HCT116 (cell line): Measurements from ENCODE around the gene ARHGAP28. TPM values are rescaled to one million over a fixed set of nuclear protein-coding genes. Genes with fewer than 3 reads are reported as not detected.

Experiments
- ATAC-seq: fragments of 200-7000 bp; cut with Tn5 transposase; 2 replicates; pipeline ENCODE4 v1.9.1; 2020; ENCODE audit warnings: mild to moderate bottlenecking, moderate library complexity
- BruUV-seq: library from RNA; stranded (reverse); fragments of 400-500 nt; replicated peaks from 2 replicates; lab custom pipeline; 2021; lab: Mats Ljungman, UMichigan
- CTCF ChIA-PET: fragments of 300-600 bp; sonication (Branson Sonifier 250); formaldehyde crosslinking; loops from one replicate; lab custom pipeline; 2021; ENCODE audit warnings: antibody characterized with exemption; lab: Charles Lee
- POLR2A ChIA-PET: fragments of 300-600, 350-600 bp; sonication (Branson Sonifier 250); formaldehyde crosslinking; loops from one replicate; lab custom pipeline; 2021; ENCODE audit warnings: antibody characterized with exemption; lab: Charles Lee
- RAD21 ChIA-PET, 2 experiments: fragments of 300-600 bp; sonication (Branson Sonifier 250); formaldehyde crosslinking; loops; one replicate each; lab custom pipeline; 2023; ENCODE audit warnings: low total read pairs in 2 of 2; ENCODE audit not compliant: uncharacterized antibody in 2 of 2, unreplicated experiment in 2 of 2, low non-redundant PET in 1 of 2; lab: Charles Lee
- DNase-seq: peaks from one replicate; pipeline ENCODE4 v3.0.0-alpha.2; 2010; ENCODE audit warnings: low read depth, low spot score
- H2AFZ ChIP-seq: fragments of 200-600 bp; shearing (Covaris generic), sonication (generic); 2 replicates; pipeline ENCODE4 v1.6.1; 2017; ENCODE audit warnings: low read depth, mixed run types, mixed read lengths, antibody characterized with exemption, low read length; ENCODE audit not compliant: poor library complexity, severe bottlenecking
- H3K27ac ChIP-seq: 2 replicates; pipeline ENCODE4 v1.5.1; 2012; ENCODE audit warnings: low read depth, low read length
- H3K27me3 ChIP-seq: fragments of 200-600 bp; sonication (generic); 2 replicates; pipeline ENCODE4 v1.6.1; 2016; ENCODE audit warnings: mixed run types, low read length, mixed read lengths; ENCODE audit not compliant: insufficient read depth
- H3K36me3 ChIP-seq, 2 experiments: fragments of 200-500 bp in 1 of 2; fragments of 200-600 bp in 1 of 2; sonication (Bioruptor generic) in 1 of 2; sonication (generic) in 1 of 2; 2 replicates each; pipeline versions ENCODE4 v1.5.1 to v1.6.1; 2014 to 2016; ENCODE audit warnings: low read length in 2 of 2, inconsistent platforms in 1 of 2, mixed read lengths in 1 of 2, mixed run types in 1 of 2; ENCODE audit not compliant: insufficient read depth in 2 of 2, control insufficient read depth in 1 of 2
- H3K4me1 ChIP-seq, 2 experiments: fragments of 200-600 bp in 1 of 2; sonication (generic) in 1 of 2; 2 replicates each; pipeline versions ENCODE4 v1.5.1 to v1.6.1; 2012 to 2017; ENCODE audit warnings: low read length in 2 of 2, inconsistent platforms in 1 of 2, mild to moderate bottlenecking in 1 of 2, mixed read lengths in 1 of 2, mixed run types in 1 of 2, moderate library complexity in 1 of 2; ENCODE audit not compliant: insufficient read depth in 2 of 2, control insufficient read depth in 1 of 2
- H3K4me2 ChIP-seq: fragments of 200-600 bp; sonication (generic); 2 replicates; pipeline ENCODE4 v1.6.1; 2017; ENCODE audit warnings: mixed run types, low read length, mixed read lengths
- H3K4me3 ChIP-seq, 2 experiments: fragments of 200-600 bp in 1 of 2; sonication (generic) in 1 of 2; replicated peaks in 1 of 2; 2 replicates each; pipeline ENCODE4 v1.5.1; 2011 to 2016; ENCODE audit warnings: low read length in 2 of 2, control low read depth in 1 of 2, low read depth in 1 of 2, mild to moderate bottlenecking in 1 of 2, mixed read lengths in 1 of 2, mixed run types in 1 of 2
- H3K79me2 ChIP-seq: fragments of 200-600 bp; sonication (generic); 2 replicates; pipeline ENCODE4 v1.6.1; 2017; ENCODE audit warnings: mild to moderate bottlenecking, mixed run types, low read length, moderate library complexity, mixed read lengths; ENCODE audit not compliant: insufficient read depth
- H3K9ac ChIP-seq: fragments of 200-600 bp; sonication (generic); 2 replicates; pipeline ENCODE4 v1.6.1; 2016; ENCODE audit warnings: low read length, mixed read lengths
- H3K9me2 ChIP-seq: fragments of 200-600 bp; sonication (generic), shearing (Covaris generic); 2 replicates; pipeline ENCODE4 v1.6.1; 2017; ENCODE audit warnings: mixed run types, mild to moderate bottlenecking, moderate library complexity; ENCODE audit not compliant: insufficient read depth
- H3K9me3 ChIP-seq, 2 experiments: fragments of 200-500 bp in 1 of 2; fragments of 200-600 bp in 1 of 2; sonication (Bioruptor generic) in 1 of 2; sonication (generic) in 1 of 2; 2 replicates each; pipeline ENCODE4 v1.6.1; 2014 to 2017; ENCODE audit warnings: low read length in 2 of 2, mixed read lengths in 2 of 2, inconsistent platforms in 1 of 2, low read depth in 1 of 2, mild to moderate bottlenecking in 1 of 2, mixed run types in 1 of 2, moderate library complexity in 1 of 2; ENCODE audit not compliant: control insufficient read depth in 1 of 2, insufficient read depth in 1 of 2
- H4K20me1 ChIP-seq: fragments of 200-600 bp; sonication (generic), shearing (Covaris generic); 2 replicates; pipeline ENCODE4 v1.6.1; 2017; ENCODE audit warnings: mixed run types, mild to moderate bottlenecking, moderate library complexity; ENCODE audit not compliant: insufficient read depth
- ATF3 ChIP-seq: IDR thresholded peaks from 2 replicates; pipeline ENCODE4 v1.6.1; 2012
- CEBPB ChIP-seq: IDR thresholded peaks from 2 replicates; pipeline ENCODE4 v1.6.1; 2012; ENCODE audit warnings: low read depth
- CTCF ChIP-seq, 3 experiments: fragments of 200-600 bp in 1 of 3; sonication (generic) in 1 of 3; IDR thresholded peaks in 2 of 3; conservative IDR thresholded peaks in 1 of 3; 2 replicates each; pipeline ENCODE4 v1.5.1; 2012 to 2017; ENCODE audit warnings: low read depth in 2 of 3, low read length in 2 of 3, antibody characterized with exemption in 1 of 3, borderline replicate concordance in 1 of 3, control low read depth in 1 of 3, mild to moderate bottlenecking in 1 of 3, mixed read lengths in 1 of 3, mixed run types in 1 of 3, moderate library complexity in 1 of 3; ENCODE audit not compliant: insufficient read depth in 1 of 3
- EGR1 ChIP-seq: IDR thresholded peaks from 2 replicates; pipeline ENCODE4 v1.6.1; 2012; ENCODE audit warnings: low read depth
- EZH2 ChIP-seq: fragments of 200-600 bp; sonication (generic); IDR thresholded peaks from 2 replicates; pipeline ENCODE4 v1.6.1; 2017; ENCODE audit warnings: antibody characterized with exemption, mixed run types
- EZH2phosphoT487 ChIP-seq: fragments of 200-600 bp; IDR thresholded peaks from 2 replicates; pipeline ENCODE4 v1.6.1; 2018; ENCODE audit warnings: antibody characterized with exemption, borderline replicate concordance
- POLR2AphosphoS5 ChIP-seq: IDR thresholded peaks from 2 replicates; pipeline ENCODE4 v1.6.1; 2011; ENCODE audit warnings: mild to moderate bottlenecking, low read depth, low read length, moderate library complexity
- SIN3A ChIP-seq: IDR thresholded peaks from 2 replicates; pipeline ENCODE4 v1.6.1; 2012; ENCODE audit warnings: low read depth
- YY1 ChIP-seq: IDR thresholded peaks from 2 replicates; pipeline ENCODE4 v1.6.1; 2011; ENCODE audit warnings: low read length, low read depth, moderate library complexity, mild to moderate bottlenecking; ENCODE audit not compliant: insufficient replicate concordance; ENCODE audit errors: extremely low read depth
- ZNF274 ChIP-seq: fragments of 200-500 bp; sonication (Bioruptor generic); IDR thresholded peaks from 2 replicates; pipeline ENCODE4 v1.6.1; 2014; ENCODE audit warnings: mild to moderate bottlenecking, low read depth, low read length, inconsistent platforms
- intact Hi-C: fragments of 100-400 bp; cut with micrococcal nuclease; formaldehyde crosslinking; loops from 2 replicates; pipeline ENCODE4 v1.10.0; 2022
- total RNA-seq: library from RNA; stranded (reverse); gene quantifications from one replicate; pipeline ENCODE4 v1.2.1, GENCODE V29; 2021; ENCODE audit not compliant: unreplicated experiment

ARHGAP28 gene
- total RNA-seq, 1 experiment from 2014 or later: not detected

- Histone ChIP-seq H3K27ac (no peak overlapping the region), H4K20me1 (no peaks in the 10 kb centered on the region), H3K9ac (no peak overlapping the region), H3K36me3 (no peaks in the 10 kb centered on the region), H3K4me3 (no peak overlapping the region), H3K79me2 (no peaks in the 10 kb centered on the region), H3K4me1 (no peaks in the 10 kb centered on the region), H3K4me2 (no peak overlapping the region), H3K9me2 (no peaks in the 10 kb centered on the region), H3K27me3 (no peaks in the 10 kb centered on the region), H3K9me3 (peaks cover 12 to 42% of the 10 kb centered on the region in 2 experiments; a peak in 2 of 4 replicates), H2AFZ (no peak overlapping the region)
- ChIA-PET POLR2A (no interaction called here), CTCF (no interaction called here), RAD21 (no interaction called here)
- DNase-seq (no peak), ATAC-seq (no peak)
- intact Hi-C loops: no loop called here
- TF ChIP-seq POLR2AphosphoS5 (no peak), YY1 (no peak), ZNF274 (no peak), ATF3 (no peak), CEBPB (no peak), EGR1 (no peak), SIN3A (no peak), EZH2 (no peak), EZH2phosphoT487 (no peak), CTCF (IDR thresholded peaks at IDR 0.05 in 2 of 3, conservative IDR thresholded peaks at IDR 0.05 in 1 of 3; ENCODE audit: borderline replicate concordance in 1 of 3, insufficient read depth in 1 of 3, low read depth in 2 of 3, low read length in 2 of 3) (no peak)
- no TSS peak for BruUV-seq
These were observed 34.9 kb downstream of the ARHGAP28 start for GRCh38 chr18:6764382-6764781.
